Measurements from ENCODE around the gene EXOSC5.

EXOSC5 gene

DNA sequence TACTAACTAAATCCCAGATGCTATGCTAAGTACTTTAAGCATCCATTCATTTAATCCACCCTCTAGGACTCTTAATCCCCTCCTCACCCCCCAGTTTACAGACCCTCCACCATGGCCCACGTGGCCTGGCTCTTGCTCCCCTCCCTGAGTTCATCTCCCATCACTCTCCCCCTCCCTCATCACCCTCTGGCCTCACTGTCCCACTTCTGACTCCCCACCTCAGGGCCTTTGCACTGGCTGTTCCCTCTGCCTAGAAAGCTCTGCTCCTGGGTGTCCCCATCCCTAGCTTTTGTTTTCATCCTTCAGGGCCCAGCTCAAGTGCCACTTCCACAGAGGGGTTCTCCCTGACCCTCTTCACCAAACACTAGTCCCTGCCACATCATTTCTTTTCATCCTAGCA, 37.4 kb downstream of the EXOSC5 start:
- H3K9me3 ChIP-seq (ENCODE audit: control insufficient read depth, low read depth, low read length), result no peaks in the 10 kb centered on the region
- no peaks in the 10 kb centered on the region for H3K36me3 ChIP-seq (ENCODE audit: control insufficient read depth, low read depth, low read length)
- peaks cover 3% of the 10 kb centered on the region for H3K4me1 ChIP-seq (ENCODE audit: control insufficient read depth, low read depth, low read length)
- no peak overlapping the region for H3K4me3 ChIP-seq (ENCODE audit: low read length)
- H3K27ac ChIP-seq (ENCODE audit: low read length), result no peak overlapping the region
- no peaks in the 10 kb centered on the region for H3K27me3 ChIP-seq (ENCODE audit: control insufficient read depth, insufficient read depth, low read length)
- no peak overlapping the region for H3K9ac ChIP-seq (ENCODE audit: low read length)

- Histone ChIP-seq H3K36me3 (ENCODE audit: control insufficient read depth, low read depth, low read length) (no peaks in the 10 kb centered on the region), H3K27me3 (ENCODE audit: control insufficient read depth, insufficient read depth, low read length) (peaks cover 13% of the 10 kb centered on the region), H3K27ac (ENCODE audit: low read length) (no peak overlapping the region), H3K4me1 (ENCODE audit: control insufficient read depth, low read depth, low read length) (no peaks in the 10 kb centered on the region), H3K4me3 (ENCODE audit: low read length) (no peak overlapping the region), H3K9me3 (ENCODE audit: control insufficient read depth, low read depth, low read length) (no peaks in the 10 kb centered on the region), H3K9ac (ENCODE audit: low read length) (no peak overlapping the region)
These were observed 39.4 kb downstream of the EXOSC5 start for GRCh38 chr19:41357746-41358145.

DNA sequence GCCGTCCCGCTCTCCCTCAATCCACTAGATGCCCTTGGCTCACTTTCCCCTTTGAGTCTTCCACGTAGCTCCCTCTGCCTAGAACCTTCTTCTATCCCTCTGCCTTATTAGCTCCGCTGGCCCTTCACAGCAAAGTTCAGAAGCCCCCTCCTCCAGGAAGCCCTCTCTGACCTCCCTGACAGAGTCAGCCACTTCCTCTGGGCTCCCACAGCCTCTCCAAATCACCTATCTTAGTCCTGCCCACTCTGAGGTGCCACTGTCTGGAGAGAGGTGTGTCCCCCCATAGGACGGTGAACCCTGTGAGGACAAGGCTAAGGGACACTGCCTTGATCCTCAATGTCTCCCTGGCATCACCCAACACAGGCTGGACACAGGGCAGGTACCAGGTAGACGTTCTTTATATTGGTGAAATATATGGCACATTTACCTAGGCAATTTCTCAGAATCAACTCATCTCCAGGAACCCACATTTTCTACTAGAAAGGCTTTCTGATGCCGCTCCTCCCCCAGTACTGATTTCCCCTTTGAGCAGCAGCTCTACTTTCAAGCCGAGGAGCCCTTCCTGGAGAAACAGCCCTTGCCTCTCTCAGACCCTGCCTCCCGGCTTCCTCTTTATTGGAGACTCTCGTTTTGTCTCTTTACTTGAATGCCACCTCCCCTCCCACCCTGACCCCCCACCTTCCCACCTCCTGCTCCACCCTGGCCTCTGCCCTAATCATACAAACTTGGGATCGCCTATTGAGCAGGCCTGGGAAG, 40.0 kb downstream of the EXOSC5 start:
- Histone ChIP-seq H3K36me3 (ENCODE audit: control insufficient read depth, low read depth, low read length) (no peaks in the 10 kb centered on the region), H3K4me3 (ENCODE audit: low read length) (no peak overlapping the region), H3K9ac (ENCODE audit: low read length) (no peak overlapping the region), H3K27ac (ENCODE audit: low read length) (no peak overlapping the region), H3K4me1 (ENCODE audit: control insufficient read depth, low read depth, low read length) (no peaks in the 10 kb centered on the region), H3K27me3 (ENCODE audit: control insufficient read depth, insufficient read depth, low read length) (peaks cover 19% of the 10 kb centered on the region), H3K9me3 (ENCODE audit: control insufficient read depth, low read depth, low read length) (no peaks in the 10 kb centered on the region)

DNA sequence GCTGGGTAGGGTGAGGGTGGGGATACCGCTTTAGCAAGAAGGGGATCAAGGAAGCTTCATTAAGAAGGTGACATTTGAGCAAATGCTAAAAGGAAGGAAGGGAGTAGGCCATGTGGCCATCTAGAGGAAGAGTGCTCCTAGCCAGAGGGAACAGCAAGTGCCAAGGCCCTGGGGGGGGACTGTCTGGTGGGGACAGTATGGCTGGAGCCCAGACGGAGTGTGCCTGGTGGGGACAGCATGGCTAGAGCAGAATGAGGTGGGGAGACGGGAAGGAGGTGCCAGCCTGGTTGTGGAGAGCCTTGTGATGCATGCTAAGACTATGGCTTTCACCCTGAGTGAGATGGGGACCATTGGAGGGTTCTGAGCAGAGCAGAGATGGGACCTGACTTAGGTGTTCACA, 41.4 kb downstream of the EXOSC5 start:
- H3K9ac ChIP-seq (ENCODE audit: low read length), result no peak overlapping the region
- no peak overlapping the region for H3K27ac ChIP-seq (ENCODE audit: low read length)

DNA sequence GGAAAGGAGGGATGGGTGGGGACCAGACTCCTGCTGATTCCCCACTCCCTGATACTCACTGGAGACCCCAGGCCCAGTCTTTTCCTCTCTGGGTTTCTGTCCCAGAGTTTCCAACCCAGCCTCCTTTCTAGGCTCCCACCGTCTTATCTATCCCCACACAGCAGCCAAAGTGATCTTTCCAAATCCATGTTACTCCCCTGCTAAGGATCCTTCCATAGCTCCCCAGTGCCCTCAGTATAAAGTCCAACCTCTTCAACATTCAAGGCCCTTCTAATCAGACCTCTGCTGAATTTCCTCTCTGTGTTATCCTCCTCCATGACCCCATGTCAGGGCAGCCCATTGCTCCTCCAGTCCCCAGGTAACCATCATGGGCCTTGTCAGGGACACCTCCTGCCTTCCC, 42.1 kb downstream of the EXOSC5 start:
- Histone ChIP-seq H3K4me1 (ENCODE audit: control insufficient read depth, low read depth, low read length) (peaks cover 6% of the 10 kb centered on the region), H3K36me3 (ENCODE audit: control insufficient read depth, low read depth, low read length) (no peaks in the 10 kb centered on the region), H3K27ac (ENCODE audit: low read length) (no peak overlapping the region), H3K9ac (ENCODE audit: low read length) (no peak overlapping the region), H3K27me3 (ENCODE audit: control insufficient read depth, insufficient read depth, low read length) (peaks cover 40% of the 10 kb centered on the region), H3K9me3 (ENCODE audit: control insufficient read depth, low read depth, low read length) (no peaks in the 10 kb centered on the region), H3K4me3 (ENCODE audit: low read length) (no peak overlapping the region)

More for the DNA sequence above, 41.4 kb downstream of the EXOSC5 start:
- Histone ChIP-seq H3K36me3 (ENCODE audit: control insufficient read depth, low read depth, low read length) (no peaks in the 10 kb centered on the region), H3K9me3 (ENCODE audit: control insufficient read depth, low read depth, low read length) (no peaks in the 10 kb centered on the region), H3K27me3 (ENCODE audit: control insufficient read depth, insufficient read depth, low read length) (peaks cover 32% of the 10 kb centered on the region), H3K4me1 (ENCODE audit: control insufficient read depth, low read depth, low read length) (peaks cover 3% of the 10 kb centered on the region), H3K4me3 (ENCODE audit: low read length) (no peak overlapping the region)

GRCh38 chr19:41354343-41354953, 42.7 kb downstream of the EXOSC5 start:
- H3K9me3 ChIP-seq (ENCODE audit: control insufficient read depth, low read depth, low read length), result no peaks in the 10 kb centered on the region
- H3K36me3 ChIP-seq (ENCODE audit: control insufficient read depth, low read depth, low read length), result no peaks in the 10 kb centered on the region
- H3K4me3 ChIP-seq (ENCODE audit: low read length), result peak overlapping the region; percentile 67
- peaks cover 46% of the 10 kb centered on the region for H3K27me3 ChIP-seq (ENCODE audit: control insufficient read depth, insufficient read depth, low read length)
- no peak overlapping the region for H3K9ac ChIP-seq (ENCODE audit: low read length)
- H3K4me1 ChIP-seq (ENCODE audit: control insufficient read depth, low read depth, low read length), result peaks cover 6% of the 10 kb centered on the region
- no peak overlapping the region for H3K27ac ChIP-seq (ENCODE audit: low read length)

DNA sequence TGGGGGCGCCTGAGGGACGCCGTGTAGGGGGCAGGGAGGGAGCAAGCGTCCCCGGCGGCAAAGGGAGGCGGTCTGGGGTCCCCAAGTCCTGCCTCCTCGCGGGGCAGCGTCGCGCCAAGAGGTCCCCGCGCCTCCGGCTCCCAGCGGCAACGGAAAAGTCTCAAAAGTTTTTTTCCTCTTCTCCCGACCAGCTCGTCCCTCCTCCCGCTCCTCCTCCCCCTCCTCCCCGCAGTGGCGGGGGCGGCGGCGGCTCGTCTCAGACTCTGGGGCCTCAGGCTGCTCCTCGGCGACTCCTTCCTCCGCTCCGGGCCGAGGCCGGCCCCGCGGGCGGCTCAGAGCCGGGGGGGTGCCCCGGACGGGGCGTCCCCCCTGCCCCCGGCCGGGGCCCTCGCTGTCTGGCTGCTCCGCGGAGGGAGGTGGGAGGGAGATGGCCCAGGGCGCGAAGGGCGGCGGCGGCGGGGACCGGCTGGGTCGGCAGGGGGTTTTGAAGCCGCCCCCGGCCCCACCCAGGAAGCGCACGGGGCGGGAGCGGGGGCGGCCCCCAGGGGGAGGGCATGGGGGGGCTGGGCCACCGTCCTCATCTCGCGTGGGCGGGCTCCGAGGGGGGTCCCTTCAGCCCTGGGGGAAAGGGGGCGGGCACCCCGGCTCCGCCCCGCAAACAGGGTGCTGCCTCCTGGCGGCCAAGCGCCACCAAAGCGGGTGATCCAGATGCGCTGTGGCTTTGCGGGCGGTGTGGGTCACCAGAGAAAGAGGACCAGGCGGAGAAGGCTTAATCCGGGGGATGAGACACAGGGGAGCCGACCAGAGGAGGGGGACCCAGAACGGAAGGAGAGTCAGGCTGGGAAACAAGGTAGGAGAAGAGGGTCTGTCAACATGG, 43.5 kb downstream of the EXOSC5 start, which contains the start of gene TGFB1:
TGFB1 (minus strand) TSS at position 457 of the 877 bp plus-strand sequence. CDS start 878 bp downstream, outside the sequence.
- Histone ChIP-seq H3K9ac (ENCODE audit: low read length) (peak within 1 kb of the TSS; percentile 17), H3K4me3 (ENCODE audit: low read length) (peak within 1 kb of the TSS; percentile 67), H3K27me3 (ENCODE audit: control insufficient read depth, insufficient read depth, low read length) (peaks cover 46% of the 10 kb centered on the region), H3K27ac (ENCODE audit: low read length) (no peak within 1 kb of the TSS), H3K9me3 (ENCODE audit: control insufficient read depth, low read depth, low read length) (no peaks in the 10 kb centered on the region), H3K4me1 (ENCODE audit: control insufficient read depth, low read depth, low read length) (peaks cover 6% of the 10 kb centered on the region), H3K36me3 (ENCODE audit: control insufficient read depth, low read depth, low read length) (no peaks in the 10 kb centered on the region)

- no peak overlapping the region for H3K27ac ChIP-seq (ENCODE audit: low read length)
These were observed 44.3 kb downstream of the EXOSC5 start for GRCh38 chr19:41352609-41353465.

GRCh38 chr19:41352279-41352608, 44.9 kb downstream of the EXOSC5 start:
- Histone ChIP-seq H3K36me3 (ENCODE audit: control insufficient read depth, low read depth, low read length) (no peaks in the 10 kb centered on the region), H3K9me3 (ENCODE audit: control insufficient read depth, low read depth, low read length) (no peaks in the 10 kb centered on the region), H3K27me3 (ENCODE audit: control insufficient read depth, insufficient read depth, low read length) (peaks cover 46% of the 10 kb centered on the region), H3K9ac (ENCODE audit: low read length) (peak overlapping the region; percentile 17), H3K4me3 (ENCODE audit: low read length) (peak overlapping the region; percentile 67), H3K4me1 (ENCODE audit: control insufficient read depth, low read depth, low read length) (peaks cover 6% of the 10 kb centered on the region), H3K27ac (ENCODE audit: low read length) (no peak overlapping the region)

More at GRCh38 chr19:41352609-41353465, 44.3 kb downstream of the EXOSC5 start:
- H3K27me3 ChIP-seq (ENCODE audit: control insufficient read depth, insufficient read depth, low read length), result peaks cover 46% of the 10 kb centered on the region
- H3K9ac ChIP-seq (ENCODE audit: low read length), result peak overlapping the region; percentile 17
- no peaks in the 10 kb centered on the region for H3K36me3 ChIP-seq (ENCODE audit: control insufficient read depth, low read depth, low read length)
- H3K9me3 ChIP-seq (ENCODE audit: control insufficient read depth, low read depth, low read length), result no peaks in the 10 kb centered on the region
- peak overlapping the region; percentile 67 for H3K4me3 ChIP-seq (ENCODE audit: low read length)
- peaks cover 6% of the 10 kb centered on the region for H3K4me1 ChIP-seq (ENCODE audit: control insufficient read depth, low read depth, low read length)

DNA sequence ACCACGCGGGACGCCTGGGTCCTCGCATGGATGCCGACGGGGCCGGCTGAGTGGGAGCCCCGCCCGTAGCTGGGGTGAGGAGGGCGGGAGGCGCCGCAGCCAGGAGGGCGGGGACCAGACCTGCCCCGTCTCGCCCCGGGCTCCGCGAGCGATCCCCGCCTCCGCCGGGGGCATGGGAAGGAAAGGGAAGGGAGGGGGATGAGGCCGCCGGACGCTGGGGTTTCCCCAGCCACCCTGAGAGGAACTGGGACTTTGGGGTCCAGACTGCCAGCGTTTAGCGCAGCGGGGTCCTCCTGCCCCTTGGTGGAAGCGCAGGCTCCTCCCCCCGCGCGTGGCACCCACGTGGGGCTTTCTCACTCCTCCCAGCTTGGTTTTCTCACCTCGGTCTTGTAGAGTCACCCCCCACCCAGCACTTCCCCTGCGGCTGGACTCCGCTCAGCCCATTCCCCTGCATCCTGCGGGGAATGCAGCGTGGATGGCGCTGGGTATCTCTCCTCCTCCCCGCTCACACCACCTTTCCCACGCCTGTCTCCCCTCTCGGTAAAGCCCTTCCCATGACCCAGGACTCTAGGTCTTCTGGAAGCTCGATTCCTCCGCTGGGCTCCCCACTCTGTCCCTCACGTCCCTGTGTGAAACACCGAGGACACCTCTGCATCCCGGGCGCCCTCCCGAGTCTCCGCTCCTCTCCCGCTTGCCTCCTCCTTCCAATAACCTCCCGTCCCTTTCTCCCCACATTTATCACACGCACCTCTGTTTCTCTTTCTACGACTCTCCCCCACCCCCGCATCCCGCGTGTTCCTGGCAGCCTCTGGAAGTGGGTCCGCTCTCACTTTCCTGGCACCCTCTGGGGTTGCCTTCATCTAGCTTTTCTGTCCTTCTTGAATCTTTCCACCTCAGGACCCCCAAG, 45.6 kb downstream of the EXOSC5 start:
- no peaks in the 10 kb centered on the region for H3K9me3 ChIP-seq (ENCODE audit: control insufficient read depth, low read depth, low read length)
- H3K4me1 ChIP-seq (ENCODE audit: control insufficient read depth, low read depth, low read length), result peaks cover 6% of the 10 kb centered on the region
- H3K27me3 ChIP-seq (ENCODE audit: control insufficient read depth, insufficient read depth, low read length), result peaks cover 46% of the 10 kb centered on the region
- peak overlapping the region; percentile 32 for H3K9ac ChIP-seq (ENCODE audit: low read length)
- no peaks in the 10 kb centered on the region for H3K36me3 ChIP-seq (ENCODE audit: control insufficient read depth, low read depth, low read length)
- no peak overlapping the region for H3K27ac ChIP-seq (ENCODE audit: low read length)
- peak overlapping the region; percentile 67 for H3K4me3 ChIP-seq (ENCODE audit: low read length)
